MV-4-11 (cell line): ENCODE results near the gene CDK7.
A peak's percentile ranks its signal among the peaks of the same experiment; 100 is the strongest.
"Not testable (repeated sequence)": the region's sequence is repeated elsewhere in the genome, so short reads cannot be mapped to it uniquely, and the experiment has no call there.

Source experiments
- DNase-seq: peaks from one replicate; lab custom pipeline; 2025; lab: John Stamatoyannopoulos, UW

The CDK7 gene

DNA sequence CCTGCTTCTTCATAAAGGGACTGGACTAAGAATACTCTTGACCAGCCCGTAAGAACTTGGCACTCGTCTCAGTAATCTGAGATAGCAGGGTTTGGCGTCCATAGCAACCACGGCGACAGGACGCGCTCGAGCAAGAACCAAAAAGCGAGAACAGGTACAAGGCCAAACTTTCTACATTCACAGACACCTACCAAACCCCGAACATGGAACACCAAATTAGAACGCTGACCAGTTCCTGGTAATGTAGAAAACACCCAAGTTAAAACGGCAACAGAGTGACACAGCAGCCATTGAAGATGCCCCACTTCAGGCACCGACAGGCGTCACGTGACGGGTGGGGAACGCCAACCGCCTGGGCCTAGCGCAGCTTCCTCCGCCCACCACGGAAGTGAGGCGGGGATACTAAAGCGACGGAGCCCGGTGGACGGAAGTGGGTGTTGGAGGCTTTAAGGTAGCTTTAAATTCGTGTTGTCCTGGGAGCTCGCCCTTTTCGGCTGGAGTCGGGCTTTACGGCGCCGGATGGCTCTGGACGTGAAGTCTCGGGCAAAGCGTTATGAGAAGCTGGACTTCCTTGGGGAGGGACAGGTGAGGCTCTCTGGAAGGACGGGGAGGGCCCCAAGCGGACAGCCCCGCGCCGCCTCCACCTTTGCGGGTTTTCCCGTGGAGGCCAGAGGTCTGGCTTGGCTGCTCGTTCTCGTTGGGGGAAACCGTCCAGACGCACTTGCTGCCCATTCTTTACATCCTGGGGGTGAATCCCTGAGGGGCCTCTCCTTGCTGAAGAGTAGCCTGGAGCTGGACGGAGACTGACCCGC, at the start of gene CDK7:
Gene CDK7 (plus strand): TSS at position 430 of the 812 bp plus-strand sequence. CDS start 90 bp downstream, at position 520.
- peak; percentile 90 for DNase-seq

DNA sequence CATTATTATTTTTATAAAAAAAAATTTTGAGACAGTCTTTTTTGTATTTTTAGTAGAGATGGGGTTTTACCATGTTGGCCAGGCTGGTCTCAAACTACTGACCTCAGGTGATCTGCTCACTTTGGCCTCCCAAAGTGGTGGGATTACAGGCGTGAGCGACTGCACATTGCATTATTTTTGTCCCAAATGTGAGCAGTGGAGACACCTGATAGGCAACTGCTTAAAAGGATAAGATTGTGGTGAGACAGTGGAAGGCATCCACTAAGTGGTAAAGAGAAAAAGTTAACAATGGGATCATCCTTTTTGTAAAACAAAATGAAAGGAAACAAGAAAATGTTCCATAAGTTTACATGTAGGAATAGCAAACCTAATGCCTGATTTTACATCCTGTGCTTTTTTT, 47.3 kb upstream of the CDK7 start:
- no peak for DNase-seq

DNA sequence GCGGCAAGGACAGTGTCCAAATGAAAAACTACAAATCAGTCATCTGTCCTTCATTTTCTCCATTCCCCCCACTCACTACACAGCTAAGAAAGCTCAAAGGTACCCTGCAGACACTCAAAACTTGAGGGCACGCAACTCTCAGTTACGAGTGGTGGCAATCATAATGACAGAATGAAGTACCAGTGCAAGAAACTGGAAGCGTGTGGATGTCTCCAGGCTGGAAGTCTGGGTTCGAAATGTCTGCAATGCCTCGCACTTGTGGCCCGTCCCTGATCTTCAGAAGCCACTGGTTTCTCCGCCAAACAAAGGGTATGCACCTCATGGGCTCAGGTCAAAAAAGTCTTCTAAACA, 45.9 kb upstream of the CDK7 start:
- DNase-seq = no peak

DNA sequence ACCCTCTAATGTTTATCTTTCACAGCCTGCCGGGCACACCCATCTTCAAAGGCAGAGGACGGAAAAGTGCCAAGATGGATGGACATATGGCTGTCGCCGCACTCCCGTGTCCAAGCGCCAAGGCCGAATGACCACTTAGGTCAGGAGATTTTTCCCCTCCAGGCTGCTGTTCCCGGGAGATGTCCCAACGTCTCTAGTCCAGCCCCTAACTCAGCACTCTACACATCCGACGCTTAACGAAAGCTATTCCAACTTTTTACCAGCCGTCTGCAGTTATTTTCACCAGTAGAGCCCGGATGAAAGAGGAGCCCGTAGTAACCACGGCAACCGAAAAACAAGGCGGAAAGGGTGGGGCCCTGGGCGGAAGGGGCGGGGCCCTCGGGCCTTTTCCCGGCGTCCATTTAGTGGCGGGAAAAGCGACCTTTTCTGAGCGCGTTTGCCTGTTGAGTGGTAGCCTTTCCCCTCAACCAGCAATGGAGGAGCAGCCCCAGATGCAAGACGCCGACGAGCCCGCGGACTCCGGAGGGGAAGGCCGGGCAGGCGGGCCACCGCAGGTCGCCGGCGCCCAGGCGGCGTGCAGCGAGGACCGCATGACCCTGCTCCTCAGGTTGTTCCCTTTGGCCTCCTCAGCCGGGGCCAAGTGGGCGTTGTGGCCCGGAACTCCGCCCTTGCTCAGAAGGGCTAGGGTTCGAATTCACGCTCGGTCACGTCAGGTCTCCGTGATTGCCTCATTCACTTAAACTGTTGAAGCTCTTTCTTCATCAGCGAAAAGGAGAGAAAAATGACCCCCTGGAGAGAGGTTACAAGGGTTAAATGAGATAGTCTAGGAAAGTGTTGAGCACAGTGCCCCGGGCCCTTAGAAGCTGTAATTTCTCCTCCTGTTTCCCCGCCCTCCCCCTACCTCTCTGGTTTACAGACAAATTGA, 45.3 kb upstream of the CDK7 start, which contains the start of gene CENPH:
Gene CENPH (plus strand): TSS at position 422 of the 925 bp plus-strand sequence. CDS start 52 bp downstream, at position 474.
- DNase-seq = peak; percentile 88

DNA sequence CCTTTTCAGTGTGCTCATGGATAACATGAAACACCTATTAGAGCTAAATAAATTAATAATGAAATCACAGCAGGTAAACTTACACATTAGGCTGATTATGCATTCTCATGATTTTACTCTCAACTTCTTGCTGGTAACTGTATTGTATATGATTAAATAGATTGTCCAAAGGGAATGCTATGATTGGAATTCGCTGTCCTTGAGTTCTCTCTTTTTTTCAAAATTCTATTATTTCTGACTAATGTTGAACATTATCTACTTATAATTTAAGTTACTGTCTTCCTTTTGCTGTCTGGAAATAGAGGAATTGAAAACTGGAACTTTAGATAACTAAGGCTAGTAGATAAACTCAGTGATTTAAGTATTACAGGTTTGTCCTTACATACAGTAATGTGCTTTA, 32.2 kb upstream of the CDK7 start:
- DNase-seq = no peak

DNA sequence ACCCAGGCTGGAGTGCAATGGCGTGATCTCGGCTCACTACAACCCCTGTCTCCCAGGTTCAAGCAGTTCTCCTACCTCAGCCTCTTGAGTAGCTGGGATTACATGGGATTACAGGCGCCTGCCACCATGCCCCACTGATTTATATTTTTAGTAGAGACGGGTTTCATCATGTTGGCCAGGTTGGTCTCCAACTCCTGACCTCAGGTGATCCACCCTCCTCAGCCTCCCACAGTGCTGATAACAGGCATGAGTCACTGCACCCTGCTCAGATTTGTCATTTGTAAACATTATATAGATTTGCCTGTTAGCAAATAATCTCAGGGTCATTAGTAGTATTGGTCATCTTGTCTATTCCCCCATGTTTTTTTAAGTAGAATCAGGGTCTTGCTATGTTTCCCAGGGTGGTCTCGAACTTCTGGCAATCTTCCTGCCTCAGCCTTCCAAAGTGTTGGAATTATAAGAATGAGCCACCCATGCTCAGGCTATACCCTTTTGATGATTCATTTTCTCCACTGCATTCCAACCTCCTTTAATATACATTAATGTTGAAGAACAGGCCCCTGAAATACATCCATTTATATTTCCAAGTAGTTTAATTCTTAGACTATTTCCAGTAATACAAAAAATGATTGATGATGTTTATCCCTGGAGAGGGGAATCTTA, 28.0 kb upstream of the CDK7 start:
- no peak for DNase-seq

DNA sequence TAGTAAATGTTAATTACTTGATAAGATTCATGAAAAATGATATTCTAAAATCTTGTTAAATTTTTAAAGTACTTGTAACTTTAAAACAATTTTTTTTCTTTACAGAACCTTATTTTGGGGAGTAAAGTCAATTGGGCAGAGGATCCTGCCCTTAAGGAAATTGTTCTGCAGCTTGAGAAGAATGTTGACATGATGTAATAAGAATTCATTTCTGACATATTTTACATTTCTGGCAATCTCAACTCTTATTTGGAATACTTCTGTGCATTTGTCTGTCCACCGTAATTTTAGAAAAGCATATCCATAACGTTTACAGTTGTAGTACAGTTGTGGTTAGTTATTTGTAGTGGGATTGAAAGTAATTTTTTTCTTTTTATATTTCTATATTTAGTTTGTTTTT, 25.1 kb upstream of the CDK7 start:
- no peak for DNase-seq

DNA sequence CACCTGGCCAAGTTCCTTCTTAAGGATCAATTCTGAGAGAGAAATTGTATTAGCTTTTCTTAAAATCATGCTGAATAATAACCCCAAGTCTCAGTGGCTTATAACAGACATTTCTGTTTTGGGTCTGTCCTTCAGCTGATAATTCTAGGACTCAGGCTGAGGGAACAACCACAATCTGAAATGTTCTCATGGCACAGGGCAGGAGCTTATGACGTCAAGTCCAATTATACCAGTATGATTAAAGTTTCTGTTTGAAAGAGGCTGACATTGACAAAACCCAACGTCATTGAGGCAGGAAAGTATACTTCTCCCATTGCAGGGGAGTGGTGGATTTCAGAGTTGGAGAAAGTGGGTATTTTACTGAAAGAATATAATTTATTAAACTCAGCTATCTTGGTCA, 23.5 kb upstream of the CDK7 start:
- no peak for DNase-seq

DNA sequence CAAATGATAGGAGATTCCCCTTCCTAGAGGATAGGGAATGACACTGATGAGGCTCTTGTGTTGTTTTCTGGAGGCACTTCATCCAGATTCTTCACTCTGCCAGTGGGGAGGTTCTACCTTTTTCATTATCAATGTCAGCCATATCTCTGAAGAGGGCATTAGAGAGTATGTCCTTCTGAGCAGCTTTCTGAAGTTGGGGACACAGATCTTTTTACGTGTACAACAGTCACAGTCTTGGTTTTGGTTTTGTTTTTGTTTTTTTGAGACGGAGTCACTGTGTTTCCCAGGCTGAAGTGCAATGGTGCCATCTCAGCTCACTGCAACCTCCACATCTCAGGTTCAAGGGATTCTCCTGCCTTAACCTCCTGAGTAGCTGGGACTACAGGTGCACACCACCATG, 22.7 kb upstream of the CDK7 start:
- no peak for DNase-seq

DNA sequence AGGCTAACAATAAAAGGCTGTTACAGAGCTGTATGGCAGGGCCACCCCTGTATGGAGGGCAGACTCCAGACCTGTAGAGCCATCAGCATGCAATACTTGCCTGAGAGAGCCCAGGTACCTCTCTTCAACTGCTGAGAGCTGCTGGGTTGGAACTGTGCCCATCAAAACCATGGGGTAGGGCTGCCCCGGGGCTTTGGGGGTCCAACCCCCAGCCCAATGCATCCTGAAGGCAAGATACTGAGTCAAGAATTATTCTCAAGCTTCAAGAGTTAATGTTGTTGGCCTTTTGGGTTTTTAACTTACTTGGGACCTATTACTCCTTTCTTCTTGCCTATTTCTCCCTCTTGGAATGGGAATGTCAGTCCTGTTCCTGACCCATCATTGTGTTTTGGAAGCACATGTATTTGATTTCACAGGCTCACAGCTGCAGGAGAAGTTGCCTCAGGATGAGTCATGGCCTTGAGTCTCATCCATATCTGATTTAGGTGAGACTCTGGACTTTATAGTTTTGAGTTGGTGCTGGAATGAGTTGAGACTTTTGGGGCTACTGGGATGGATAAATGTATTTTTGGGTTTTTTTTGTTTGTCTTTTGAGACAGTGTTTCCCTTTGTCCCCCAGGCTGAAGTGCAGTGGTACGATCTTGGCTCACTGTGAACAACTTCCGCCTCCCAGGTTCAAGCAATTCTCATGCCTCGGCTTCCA, 21.0 kb upstream of the CDK7 start:
- DNase-seq = no peak

DNA sequence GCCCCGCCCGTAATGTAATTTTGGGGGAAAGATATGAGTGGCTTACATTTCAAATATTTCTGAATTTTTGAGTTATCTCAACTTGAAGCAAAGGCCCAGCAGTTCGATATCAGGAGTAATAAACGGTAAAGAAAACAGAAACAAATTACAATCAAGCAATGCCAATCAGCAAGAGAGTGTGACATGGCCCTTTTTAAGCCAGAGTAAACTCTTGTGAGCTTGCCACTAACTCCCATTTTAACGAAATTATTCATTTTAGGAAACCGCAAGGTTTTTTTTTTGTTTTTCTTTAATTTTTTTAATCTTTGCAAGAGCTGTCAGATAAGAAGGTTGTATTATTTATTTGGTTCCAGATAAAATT, 17.6 kb upstream of the CDK7 start:
- no peak for DNase-seq

DNA sequence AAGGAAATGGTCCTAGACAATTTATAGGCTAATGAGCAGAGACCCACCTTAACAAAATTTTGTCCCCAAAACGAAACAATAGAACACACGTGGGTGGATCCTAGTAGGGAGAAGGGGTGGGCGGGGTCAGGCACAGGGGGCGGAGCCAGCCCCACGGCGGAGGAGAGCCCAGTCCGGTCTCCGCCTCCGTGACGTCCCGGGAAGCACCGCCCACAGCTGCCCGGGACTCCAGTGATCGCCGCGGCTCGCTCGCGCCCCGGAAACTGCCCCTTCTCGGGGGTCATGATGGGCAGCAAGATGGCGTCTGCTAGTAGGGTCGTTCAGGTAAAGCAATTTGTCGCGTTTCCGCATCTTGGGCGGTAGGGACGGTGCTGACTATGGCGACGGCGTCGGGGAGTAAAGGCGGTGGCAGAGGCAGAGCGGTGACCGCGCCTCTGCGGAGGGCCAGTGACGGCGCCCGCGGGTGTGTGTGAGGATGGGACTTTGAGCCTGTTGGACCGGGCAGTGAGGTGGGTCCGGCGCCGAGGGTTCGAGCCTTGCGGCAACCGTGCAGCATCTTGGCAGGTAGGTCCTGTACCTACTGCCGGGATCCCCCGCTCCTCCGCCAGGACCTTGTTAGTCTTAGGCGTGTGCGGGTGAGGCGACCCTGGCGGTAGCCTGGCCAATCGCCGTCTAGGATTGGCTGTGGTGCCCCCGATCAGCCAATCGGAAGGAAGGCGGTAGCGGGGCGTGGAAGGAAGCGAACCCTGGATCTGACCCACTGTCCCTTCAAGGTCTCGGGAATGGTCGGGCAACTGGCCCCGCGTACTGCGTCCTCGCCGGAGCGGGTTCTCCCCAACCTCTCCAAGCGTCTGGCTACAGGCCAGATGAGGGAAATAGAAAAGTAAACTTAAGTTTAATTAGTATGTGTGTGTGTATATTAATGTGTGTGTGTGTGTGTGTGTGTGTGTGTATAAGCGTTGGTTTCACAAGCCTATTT, 16.8 kb upstream of the CDK7 start:
- DNase-seq = peak; percentile 89

DNA sequence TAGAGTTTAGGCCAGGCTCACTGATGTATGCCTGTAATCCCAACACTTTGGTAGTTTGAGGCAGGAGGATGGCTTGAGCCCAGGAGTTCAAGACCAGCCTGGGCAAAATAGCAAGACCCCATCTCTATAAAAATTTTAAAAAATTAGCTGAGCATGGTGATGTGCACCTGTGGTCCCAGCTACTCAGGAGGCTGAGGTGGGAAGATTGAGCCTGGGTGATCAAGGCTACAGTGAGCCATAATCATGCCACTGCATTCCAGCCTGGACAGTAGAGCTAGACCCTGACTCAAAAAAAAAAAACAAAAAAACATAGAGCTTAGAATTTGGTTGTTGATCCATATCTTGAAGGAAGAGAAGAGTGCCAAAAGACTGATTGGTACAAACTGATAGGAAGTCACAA, 14.7 kb upstream of the CDK7 start:
- no peak for DNase-seq

DNA sequence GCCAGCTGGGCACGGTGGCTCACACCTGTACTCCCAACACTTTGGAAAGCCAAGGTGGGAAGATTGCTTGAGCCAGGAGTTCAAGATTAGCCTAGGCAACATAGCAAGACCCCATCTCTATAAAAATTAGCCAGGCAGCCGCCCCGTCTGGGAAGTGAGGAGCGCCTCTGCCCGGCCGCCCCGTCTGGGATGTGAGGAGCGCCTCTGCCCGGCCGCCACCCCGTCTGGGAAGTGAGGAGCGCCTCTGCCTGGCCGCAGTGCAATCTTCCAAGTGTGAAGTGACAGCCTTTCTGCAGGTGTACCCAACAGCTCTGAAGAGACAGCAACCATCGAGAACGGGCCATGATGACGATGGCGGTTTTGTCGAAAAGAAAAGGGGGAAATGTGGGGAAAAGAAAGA, 14.3 kb upstream of the CDK7 start:
- not testable (repeated sequence) for DNase-seq

DNA sequence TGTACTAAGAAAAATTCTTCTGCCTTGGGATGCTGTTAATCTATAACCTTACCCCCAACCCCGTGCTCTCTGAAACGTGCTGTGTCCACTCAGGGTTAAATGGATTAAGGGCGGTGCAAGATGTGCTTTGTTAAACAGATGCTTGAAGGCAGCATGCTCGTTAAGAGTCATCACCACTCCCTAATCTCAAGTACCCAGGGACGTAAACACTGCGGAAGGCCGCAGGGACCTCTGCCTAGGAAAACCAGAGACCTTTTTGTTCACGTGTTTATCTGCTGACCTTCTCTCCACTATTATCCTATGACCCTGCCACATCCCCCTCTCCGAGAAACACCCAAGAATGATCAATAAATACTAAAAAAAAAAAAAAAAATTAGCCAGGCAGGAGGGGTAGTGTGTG, 13.9 kb upstream of the CDK7 start:
- DNase-seq = not testable (repeated sequence)

DNA sequence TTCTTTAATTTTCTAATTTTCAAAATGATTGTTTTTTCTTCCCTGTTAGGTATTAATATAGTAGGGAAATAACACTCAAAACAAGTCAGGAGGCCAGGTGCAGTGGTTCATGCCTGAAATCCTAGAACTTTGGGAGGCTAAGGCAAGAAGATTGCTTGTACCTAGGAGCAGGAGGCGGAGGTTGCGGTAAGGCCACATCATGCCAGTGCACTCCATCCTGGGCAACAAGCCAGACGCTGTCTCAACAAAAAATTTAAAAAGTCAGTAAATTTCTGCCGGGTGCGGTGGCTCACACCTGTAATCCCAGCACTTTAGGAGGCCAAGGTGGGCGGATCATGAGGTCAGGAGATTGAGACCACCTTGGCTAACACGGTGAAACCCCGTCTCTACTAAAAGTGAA, 10.2 kb upstream of the CDK7 start:
- no peak for DNase-seq

DNA sequence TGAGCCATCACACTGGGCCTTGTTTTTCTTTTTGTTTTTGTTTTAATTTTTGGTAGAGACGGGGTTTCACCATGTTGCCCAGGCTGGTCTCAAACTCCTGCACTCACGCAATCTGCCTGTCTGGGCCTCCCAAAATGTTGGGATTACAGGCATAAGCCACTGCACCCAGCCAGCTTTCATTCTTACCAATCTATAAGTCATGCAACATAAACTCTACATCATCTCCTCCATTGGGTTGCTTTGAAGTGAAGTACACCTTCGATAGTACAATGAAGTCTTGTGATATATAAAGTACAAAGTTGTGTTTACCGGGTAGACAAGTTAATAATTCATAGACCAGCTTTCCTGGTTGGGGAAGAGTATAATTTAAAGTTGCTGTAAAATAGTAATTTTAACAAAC, 8.8 kb upstream of the CDK7 start:
- DNase-seq = no peak

DNA sequence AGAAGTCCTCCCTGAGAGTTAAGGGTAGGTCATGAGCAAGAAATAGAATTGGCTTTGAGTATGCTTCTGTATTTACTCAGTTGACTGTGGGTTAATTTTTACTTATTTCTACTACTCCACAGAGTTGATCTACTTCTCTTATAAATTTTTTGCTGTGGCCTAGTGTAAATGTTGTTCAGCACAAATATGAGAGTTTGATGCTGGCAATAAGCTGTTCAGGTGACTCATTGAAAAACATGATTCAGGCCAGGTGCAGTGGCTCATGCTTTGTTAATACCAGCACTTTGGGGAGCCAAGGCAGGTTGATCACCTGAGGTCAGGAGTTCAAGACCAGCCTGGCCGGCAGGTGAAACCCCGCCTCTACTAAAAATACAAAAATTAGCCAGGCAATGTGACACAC, 4.5 kb upstream of the CDK7 start:
- DNase-seq = no peak

DNA sequence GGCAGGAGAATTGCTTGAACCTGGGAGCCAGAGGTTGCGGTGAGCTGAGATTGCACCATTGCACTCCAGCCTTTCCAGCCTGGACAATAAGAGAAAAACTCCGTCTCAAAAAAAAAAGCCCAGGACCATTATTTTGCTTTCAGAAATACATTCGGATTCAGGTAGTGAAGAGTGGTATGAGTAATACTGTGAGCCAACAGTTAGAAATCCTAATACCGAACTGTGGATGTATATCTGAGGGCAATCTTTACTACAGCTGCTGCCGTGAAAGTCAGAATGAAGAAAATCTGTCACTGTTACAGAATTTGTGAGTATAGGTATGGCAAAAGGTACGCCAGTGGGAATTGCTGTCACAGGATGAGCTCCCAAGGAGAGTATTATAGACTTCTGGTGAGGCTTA, 3.4 kb upstream of the CDK7 start:
- DNase-seq = no peak

DNA sequence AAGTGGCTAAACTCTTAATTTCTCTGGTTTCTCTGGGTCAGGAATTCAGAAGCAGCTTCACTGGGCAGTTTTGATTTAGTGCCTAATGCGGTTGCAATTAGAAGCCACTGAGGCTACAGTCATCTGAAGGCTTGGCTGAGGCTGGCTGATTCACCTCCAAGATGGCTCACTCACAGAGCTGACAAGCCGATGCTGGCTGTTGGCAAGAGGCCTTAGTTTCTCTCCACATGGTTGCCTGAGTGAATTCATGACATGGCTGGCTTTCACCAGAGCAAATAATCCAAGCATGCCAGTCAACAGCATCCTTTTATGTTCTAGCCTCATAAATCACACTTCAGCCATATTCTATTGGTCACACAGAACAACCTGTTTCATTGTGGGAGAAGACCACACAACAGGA, 2.8 kb upstream of the CDK7 start:
- DNase-seq = no peak

DNA sequence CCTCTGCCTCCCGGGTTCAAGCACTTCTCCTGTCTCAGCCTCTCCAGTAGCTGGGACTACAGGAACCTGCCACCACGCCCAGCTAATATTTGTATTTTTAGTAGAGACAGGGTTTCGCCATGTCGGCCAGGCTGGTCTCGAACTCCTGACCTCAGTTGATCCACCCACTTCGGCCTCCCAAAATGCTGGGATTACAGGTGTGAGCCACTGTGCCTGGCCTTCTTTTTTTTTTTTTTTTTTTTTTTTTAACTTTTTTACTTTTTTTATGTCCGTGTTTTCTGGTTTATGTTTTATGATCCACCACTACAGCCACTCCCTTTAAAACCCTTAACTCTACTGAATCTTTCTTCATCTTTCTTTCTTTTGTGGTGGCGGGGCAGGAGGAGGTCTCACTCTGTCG, 2.0 kb downstream of the CDK7 start:
- DNase-seq = not testable (repeated sequence)
